GM19328 (cell line): Measurements from ENCODE around the gene RYR2.

Experiments used
- ATAC-seq: cut with Tn5 transposase; IDR thresholded peaks from one replicate; pipeline ENCODE4 v1.9.1; 2021; ENCODE audit warnings: mild to moderate bottlenecking, moderate library complexity; ENCODE audit not compliant: unreplicated experiment

Gene RYR2

DNA sequence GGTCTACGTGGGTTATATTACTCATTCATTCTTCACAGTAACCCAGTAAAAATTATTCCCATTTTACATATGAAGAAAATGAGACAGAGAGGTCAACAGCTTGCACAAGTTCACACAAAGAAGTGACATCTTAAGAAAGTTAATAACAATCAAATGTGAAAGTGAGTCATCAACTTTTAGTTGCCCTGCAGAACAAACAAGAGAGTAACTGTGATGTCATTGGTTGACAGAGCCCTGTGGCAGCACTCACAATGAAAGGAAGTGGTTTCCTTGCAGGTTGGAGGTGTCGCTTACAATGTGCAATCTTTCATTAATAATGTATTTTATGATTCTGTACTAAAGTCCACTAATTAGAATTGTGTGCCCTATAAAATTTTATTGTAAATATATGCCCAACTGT lies 369.6 kb downstream of the RYR2 start:
- no peak for ATAC-seq

DNA sequence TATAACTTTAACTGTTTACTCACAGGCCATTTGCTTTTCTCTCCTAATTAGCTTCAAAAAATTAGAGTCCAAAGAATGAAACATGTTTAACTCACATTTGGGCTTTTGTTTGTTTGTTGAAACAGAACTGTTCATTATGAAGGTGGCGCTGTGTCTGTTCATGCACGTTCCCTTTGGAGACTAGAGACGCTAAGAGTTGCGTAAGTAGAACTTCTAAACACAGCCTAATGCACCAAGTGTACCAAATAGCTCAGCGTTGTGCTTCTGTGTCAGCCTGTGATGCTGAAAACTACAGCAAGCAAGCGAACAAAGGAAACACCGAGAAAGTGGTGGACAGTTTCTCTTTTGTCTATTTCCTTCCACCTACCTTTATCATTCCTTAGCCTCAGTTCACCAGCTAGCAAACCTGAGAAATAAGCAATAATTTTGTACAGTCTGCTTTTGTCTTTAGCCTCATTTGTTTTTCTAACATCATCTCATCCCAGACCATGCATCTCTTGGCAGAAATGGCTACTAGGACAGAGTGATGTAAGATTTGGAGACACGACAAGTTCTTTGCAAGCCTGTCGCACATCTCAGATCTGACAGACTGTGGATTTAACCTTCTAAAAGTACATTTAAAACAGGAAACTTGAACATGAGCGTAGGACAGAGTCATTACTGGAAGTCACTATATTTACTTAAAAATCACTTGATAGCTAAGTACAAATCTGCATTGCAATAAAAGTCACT lies 375.1 kb downstream of the RYR2 start:
- ATAC-seq = no peak

DNA sequence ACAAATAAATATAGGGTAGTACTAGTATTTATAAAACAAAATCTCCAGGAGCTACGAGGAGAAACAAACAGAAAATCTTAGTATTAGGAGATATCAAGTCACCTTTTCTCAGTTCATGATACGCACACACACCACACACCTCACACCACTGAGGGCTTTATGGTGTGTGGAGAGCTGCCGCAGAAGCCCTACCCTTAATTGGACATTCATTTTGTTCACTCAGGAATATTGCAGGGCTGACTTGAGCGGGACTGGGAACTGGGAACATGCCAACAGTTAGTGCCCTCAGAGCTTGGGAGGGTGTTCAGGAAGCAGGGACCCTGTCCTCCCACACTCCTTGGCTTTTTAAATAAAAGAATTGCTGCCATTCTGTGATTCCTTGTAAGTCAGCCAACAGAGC lies 386.8 kb downstream of the RYR2 start:
- ATAC-seq = no peak

- no peak for ATAC-seq
Observed at GRCh38 chr1:237429252-237429651, 387.3 kb downstream of the RYR2 start.

- no peak for ATAC-seq
Observed at GRCh38 chr1:237431448-237431847, 389.5 kb downstream of the RYR2 start.

DNA sequence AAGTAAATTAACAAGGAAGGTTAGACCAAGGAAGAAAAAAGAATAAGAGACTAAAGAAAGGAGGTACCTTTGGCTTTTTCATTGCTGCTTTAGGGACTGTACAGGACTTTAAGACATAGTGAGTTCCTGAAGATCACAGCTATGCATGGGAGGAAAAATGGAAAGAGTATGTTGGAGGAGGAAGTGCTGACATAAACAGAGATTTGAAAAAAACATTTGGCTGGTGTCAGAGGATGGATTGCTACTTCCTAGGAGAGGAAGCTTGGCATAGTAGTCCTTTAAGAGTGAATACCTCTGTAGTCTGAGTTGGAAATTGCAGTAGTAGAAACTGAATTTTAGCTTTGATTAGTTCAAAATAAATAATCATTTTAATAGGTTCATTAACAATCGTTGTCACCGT lies 398.4 kb downstream of the RYR2 start:
- no peak for ATAC-seq

- no peak for ATAC-seq
Observed at GRCh38 chr1:237444120-237444790, 402.3 kb downstream of the RYR2 start.

DNA sequence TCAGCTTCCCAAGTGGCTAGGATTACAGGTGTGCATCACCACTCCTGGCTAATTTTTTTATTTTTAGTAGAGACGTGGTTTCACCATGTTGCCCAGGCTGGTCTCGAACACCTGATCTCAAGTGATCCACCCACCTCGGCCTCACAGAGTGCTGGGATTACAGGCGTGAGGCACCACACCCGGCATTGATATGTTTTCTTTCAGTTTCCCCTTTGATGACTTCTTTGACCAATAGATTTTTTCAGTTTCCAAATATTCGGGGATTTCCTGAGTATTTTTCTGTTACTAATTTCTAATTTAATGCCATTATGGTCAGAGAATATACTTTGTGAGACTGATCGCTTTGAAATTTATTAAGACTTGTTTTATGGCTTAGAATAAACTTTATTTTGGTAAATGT lies 406.1 kb downstream of the RYR2 start:
- no peak for ATAC-seq

GRCh38 chr1:237457573-237457972 lies 415.6 kb downstream of the RYR2 start:
- ATAC-seq = no peak

GRCh38 chr1:237467320-237467719 lies 425.3 kb downstream of the RYR2 start:
- ATAC-seq = no peak

- ATAC-seq = no peak
Observed at GRCh38 chr1:237470712-237471338, 428.8 kb downstream of the RYR2 start.

- ATAC-seq = no peak
Observed at GRCh38 chr1:237471377-237471776, 429.4 kb downstream of the RYR2 start.

DNA sequence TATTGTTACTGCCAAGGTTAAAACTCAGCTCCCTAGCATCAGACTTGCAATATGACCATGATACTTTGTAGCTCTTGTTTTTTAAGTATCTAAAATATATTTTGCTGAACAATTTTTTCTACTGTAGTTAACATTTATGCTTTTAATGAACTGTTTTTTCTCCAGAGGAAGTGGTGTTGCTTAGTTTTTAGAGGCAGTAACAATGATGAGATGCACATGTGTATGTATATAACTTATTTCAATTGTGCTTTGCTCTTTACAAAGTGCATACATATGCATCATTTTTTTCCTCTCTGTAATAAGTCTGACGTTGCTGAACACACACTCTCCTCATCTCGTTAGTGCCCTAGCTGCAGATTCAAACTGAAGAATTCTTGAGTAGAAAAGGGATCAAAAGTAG lies 430.0 kb downstream of the RYR2 start:
- ATAC-seq = no peak

DNA sequence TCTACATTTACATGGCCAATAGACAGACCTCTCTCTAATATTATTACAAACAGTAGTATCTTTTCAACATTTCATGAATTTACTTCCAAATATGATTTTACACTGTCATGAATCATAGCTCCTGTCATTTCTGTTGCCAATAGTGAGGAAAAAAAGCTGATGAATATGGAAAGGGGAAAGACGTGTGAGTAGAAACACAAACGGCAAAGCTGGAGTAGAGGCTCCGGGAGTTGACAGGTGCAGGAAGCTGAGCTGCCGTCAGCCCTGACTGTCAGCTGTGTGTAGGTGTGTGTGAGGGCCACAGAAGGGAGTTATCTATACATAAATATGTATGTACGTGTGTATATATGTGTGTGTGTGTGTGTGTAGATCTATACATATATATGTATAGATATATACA lies 431.9 kb downstream of the RYR2 start:
- ATAC-seq = no peak

DNA sequence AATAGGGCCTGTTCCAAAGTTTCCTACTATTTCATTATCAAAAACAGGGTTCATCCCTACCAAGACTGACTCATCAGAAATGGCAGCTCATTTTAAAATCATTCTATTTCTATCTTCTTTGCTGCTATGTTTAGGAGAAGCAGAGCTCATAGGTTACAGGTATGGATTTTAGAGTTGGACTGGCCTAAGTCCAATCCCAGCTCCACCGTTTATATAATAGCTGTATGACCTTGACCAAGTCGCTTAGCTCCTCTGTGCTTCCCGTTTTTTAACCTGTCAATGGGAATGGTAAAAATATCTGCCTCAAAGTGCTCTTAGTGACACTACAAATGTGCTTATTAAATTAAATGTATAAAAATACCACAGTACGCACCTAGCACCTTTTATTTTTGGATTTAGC lies 436.1 kb downstream of the RYR2 start:
- ATAC-seq = no peak

- no peak for ATAC-seq
Observed at GRCh38 chr1:237478842-237479241, 436.9 kb downstream of the RYR2 start.

DNA sequence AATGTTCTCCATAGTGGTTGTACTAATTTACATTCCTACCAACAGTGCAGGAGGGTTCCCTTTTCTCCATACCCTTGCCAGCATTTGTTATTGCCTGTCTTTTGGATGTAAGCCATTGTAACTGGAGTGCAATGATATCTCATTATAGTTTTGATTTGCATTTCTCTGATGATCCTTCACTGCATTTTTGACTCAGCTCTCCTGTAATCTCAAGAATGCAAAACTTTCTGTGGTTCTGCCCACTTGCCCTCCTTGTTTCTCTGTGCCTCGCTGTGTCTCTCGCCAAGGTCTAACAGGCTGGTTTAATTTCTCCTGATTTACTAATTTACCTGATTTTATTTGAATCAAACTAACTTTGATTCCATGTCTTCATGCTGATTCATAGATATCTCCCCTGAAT lies 440.8 kb downstream of the RYR2 start:
- ATAC-seq = no peak

DNA sequence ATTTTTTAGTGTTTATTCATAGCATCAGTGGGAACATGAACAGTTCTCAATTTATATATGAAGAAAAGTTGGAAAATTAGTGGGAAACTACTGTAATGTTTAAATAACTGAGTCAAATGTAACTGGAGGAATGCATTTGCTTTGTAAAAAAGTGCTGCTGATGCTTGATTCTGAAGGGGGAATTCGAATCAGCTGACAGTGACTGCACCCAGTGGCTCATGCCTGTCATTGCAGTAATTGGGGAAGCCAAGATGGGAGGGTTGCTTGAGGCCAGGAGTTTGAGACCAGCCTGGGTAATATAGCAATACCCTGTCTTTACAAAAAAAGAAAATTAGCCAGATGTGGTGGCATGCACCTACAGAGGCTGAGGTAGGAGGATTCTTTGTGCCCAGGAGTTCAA lies 450.4 kb downstream of the RYR2 start:
- ATAC-seq = no peak

GRCh38 chr1:237500566-237500965 lies 458.6 kb downstream of the RYR2 start:
- ATAC-seq = no peak

DNA sequence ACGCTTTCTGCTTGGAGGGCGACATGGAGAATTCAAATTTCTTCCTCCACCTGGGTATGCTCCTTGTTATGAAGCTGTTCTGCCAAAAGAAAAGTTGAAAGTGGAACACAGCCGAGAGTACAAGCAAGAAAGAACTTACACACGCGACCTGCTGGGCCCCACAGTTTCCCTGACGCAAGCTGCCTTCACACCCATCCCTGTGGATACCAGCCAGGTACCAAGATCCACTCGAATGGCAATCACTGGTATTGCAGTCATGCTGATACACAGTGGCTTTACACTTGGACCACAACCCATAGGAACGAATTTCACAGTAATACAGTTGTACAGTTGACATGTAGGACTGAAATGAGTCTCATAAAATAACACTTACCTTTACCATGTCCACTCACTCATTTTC lies 461.3 kb downstream of the RYR2 start:
- ATAC-seq = no peak

DNA sequence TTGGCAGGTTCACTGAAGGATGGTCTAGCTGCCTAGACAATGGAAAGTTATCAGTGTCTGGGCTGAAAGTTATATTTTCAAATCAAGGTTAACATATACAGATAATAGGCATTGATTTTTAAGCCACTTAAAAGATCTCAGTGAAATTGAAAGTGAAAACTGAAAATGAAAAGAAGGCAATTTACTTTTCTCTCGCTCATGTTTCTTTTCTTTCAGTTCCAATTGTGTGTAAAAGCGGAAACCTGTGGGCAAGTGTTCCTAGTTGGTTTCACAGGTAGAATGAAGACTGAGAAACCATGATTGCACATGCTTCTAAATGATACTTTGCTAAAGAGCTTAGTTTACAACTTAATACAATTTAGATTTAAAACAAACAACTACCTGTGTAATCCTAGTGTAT lies 465.0 kb downstream of the RYR2 start:
- peak; percentile 88 for ATAC-seq

DNA sequence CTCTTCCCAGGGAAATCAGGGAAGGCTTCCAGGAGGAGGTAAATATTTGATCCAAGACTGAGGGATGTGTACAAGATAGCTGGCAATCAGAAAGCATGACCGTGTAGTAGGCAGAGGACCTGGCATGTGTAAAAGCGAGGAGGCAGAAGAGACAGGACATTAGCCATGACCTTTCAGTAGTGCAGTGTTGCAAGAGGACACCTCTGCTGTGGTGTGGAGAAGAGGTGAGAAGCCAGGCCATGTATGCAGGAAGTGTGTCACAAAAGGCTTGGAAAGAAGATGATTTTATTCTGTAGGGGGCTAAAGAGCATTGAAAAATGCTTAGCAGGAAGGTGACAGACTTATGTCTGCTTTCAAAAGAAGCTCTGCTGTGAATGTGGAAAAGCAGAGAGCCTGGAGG lies 467.8 kb downstream of the RYR2 start:
- ATAC-seq = no peak
